Neutrophil (primary cell): ENCODE results near the gene GAS1.

Experiments
- H3K27ac ChIP-seq: fragments of 200-600 bp; sonication (generic); 2 replicates; pipeline ENCODE4 v1.5.1; 2016; ENCODE audit warnings: mild to moderate bottlenecking, moderate library complexity
- H3K27me3 ChIP-seq: fragments of 200-600 bp; sonication (generic); 2 replicates; pipeline ENCODE4 v1.6.0; 2016; ENCODE audit warnings: mild to moderate bottlenecking
- H3K36me3 ChIP-seq: fragments of 200-600 bp; sonication (generic); 2 replicates; pipeline ENCODE4 v1.5.1; 2017
- H3K4me1 ChIP-seq, 2 experiments: fragments of 200-600 bp in 1 of 2; sonication (generic) in 1 of 2; 1 replicate in 1 of 2; 2 replicates in 1 of 2; pipeline versions ENCODE4 v1.5.1 to v1.6.1; 2013 to 2016; ENCODE audit warnings: low read depth in 1 of 2, low read length in 1 of 2, mild to moderate bottlenecking in 1 of 2, moderate library complexity in 1 of 2; ENCODE audit not compliant: control insufficient read depth in 1 of 2, insufficient read depth in 1 of 2
- H3K4me3 ChIP-seq, 2 experiments: fragments of 200-600 bp in 1 of 2; sonication (generic) in 1 of 2; 1 replicate in 1 of 2; 2 replicates in 1 of 2; pipeline ENCODE4 v1.5.1; 2013 to 2016; ENCODE audit warnings: low read depth in 1 of 2, low read length in 1 of 2, mild to moderate bottlenecking in 1 of 2, moderate library complexity in 1 of 2
- H3K9me3 ChIP-seq: fragments of 200-600 bp; sonication (generic); 2 replicates; pipeline ENCODE4 v1.5.1; 2016
- TF ChIP-seq, protein P1 (sequence below): fragments of 200-600 bp; sonication (generic); IDR thresholded peaks from 2 replicates; pipeline ENCODE4 v1.5.1; 2016; ENCODE audit warnings: antibody characterized with exemption

Gene GAS1, protein sequence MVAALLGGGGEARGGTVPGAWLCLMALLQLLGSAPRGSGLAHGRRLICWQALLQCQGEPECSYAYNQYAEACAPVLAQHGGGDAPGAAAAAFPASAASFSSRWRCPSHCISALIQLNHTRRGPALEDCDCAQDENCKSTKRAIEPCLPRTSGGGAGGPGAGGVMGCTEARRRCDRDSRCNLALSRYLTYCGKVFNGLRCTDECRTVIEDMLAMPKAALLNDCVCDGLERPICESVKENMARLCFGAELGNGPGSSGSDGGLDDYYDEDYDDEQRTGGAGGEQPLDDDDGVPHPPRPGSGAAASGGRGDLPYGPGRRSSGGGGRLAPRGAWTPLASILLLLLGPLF

GRCh38 chr9:86947146-86948073 is at the start of gene GAS1:
TSS of gene GAS1 (minus strand) at chr9:86947506. CDS start at chr9:86946779, 727 bp downstream.
- H3K27ac ChIP-seq, result no peak within 1 kb of the TSS
- no peaks in the 10 kb centered on the region for H3K9me3 ChIP-seq
- H3K4me1 ChIP-seq, result peaks cover 21 to 27% of the 10 kb centered on the region in 2 experiments
- TF ChIP-seq, protein P1, sequence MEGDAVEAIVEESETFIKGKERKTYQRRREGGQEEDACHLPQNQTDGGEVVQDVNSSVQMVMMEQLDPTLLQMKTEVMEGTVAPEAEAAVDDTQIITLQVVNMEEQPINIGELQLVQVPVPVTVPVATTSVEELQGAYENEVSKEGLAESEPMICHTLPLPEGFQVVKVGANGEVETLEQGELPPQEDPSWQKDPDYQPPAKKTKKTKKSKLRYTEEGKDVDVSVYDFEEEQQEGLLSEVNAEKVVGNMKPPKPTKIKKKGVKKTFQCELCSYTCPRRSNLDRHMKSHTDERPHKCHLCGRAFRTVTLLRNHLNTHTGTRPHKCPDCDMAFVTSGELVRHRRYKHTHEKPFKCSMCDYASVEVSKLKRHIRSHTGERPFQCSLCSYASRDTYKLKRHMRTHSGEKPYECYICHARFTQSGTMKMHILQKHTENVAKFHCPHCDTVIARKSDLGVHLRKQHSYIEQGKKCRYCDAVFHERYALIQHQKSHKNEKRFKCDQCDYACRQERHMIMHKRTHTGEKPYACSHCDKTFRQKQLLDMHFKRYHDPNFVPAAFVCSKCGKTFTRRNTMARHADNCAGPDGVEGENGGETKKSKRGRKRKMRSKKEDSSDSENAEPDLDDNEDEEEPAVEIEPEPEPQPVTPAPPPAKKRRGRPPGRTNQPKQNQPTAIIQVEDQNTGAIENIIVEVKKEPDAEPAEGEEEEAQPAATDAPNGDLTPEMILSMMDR, result no peak
- no peaks in the 10 kb centered on the region for H3K36me3 ChIP-seq
- peaks cover 89% of the 10 kb centered on the region for H3K27me3 ChIP-seq
- H3K4me3 ChIP-seq, result peak within 1 kb of the TSS; percentile 46 to 58

DNA sequence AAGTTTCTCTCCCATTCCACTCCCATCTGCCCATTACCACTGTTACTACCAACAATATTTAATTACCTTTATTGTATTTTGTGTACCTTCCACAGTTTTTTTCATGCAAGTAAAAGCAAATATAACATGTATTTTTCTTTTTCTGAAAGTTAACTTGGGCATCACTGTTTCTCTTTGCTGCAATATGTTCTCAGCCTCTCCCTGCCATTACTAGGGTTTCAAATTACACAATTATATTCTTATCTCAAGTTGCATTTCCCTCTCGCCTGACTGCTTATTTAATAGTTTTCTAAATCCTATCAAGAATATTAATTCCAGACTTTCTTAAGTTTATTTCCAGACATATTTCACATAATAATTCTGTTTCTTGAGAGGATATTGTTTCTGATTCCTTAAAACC is 46.9 kb upstream of the GAS1 start:
- H3K4me3 ChIP-seq, result no peak overlapping the region
- H3K4me1 ChIP-seq, result peaks cover 0 to 2% of the 10 kb centered on the region in 2 experiments
- no peaks in the 10 kb centered on the region for H3K9me3 ChIP-seq
- H3K27ac ChIP-seq, result no peak overlapping the region
- no peaks in the 10 kb centered on the region for H3K36me3 ChIP-seq
- H3K27me3 ChIP-seq, result peaks cover 7% of the 10 kb centered on the region
- TF ChIP-seq, protein P1, result no peak

DNA sequence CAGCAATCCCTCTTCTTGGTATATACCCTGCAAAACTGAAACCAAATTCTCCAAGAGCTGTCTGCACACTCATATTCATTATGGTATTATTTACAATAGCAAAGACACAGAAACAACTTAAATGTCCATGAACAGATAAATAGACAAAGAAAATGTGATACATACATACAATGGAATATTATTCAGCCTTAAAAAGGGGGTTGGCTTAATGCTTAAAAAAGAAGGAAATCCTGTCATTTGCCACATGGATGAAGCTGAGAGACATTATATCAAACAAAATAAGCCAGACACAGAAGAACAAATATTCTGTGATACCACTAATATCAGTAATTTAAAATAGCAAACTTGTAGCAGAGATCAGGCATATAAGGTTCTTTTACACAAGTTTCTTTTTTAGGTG is 46.5 kb upstream of the GAS1 start:
- H3K27ac ChIP-seq, result no peak overlapping the region
- H3K36me3 ChIP-seq, result no peaks in the 10 kb centered on the region
- no peak overlapping the region for H3K4me3 ChIP-seq
- H3K9me3 ChIP-seq, result no peaks in the 10 kb centered on the region
- H3K4me1 ChIP-seq, result peaks cover 0 to 2% of the 10 kb centered on the region in 2 experiments
- TF ChIP-seq, protein P1, result no peak
- H3K27me3 ChIP-seq, result peaks cover 7% of the 10 kb centered on the region

DNA sequence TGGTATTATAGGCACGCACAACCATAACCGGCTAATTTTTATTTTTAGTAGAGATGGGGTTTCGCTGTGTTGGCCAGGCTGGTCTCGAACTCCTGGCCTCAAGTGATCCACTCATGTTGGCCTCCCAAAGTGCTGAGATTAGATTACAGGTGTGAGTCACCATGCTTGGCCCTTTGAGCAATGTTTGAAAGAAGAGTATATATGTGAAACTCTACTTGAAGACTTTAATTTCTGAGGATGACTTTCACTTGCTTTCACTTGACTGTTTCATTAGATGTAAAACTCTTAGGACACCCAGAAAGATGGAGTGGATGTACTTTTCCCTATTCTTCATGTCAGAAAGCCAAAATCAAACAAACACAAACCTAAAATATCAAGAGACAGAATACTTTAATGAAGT is 43.8 kb upstream of the GAS1 start:
- Histone ChIP-seq H3K27ac (no peak overlapping the region), H3K27me3 (peaks cover 7% of the 10 kb centered on the region), H3K9me3 (no peaks in the 10 kb centered on the region), H3K36me3 (no peaks in the 10 kb centered on the region), H3K4me3 (no peak overlapping the region), H3K4me1 (peaks cover 0 to 2% of the 10 kb centered on the region in 2 experiments)
- TF ChIP-seq, protein P1, result no peak

DNA sequence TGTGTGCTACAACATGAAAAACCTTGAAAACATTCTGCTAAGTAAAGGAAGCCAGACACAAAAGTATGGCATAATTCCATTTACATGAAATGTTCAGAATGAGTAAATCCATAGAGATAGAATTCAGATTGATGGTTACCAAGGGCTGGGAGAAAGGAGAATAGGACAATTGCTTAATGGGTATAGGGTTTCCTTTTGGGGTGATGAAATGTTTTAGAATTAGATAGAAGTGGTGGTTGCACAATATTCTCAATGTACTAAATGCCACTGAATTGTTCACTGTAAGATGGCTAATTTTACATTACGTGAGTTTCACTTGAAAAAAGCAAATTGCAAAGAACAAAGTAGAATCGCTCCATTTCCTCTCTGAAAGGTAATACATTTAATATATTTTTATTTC is 43.0 kb upstream of the GAS1 start:
- Histone ChIP-seq H3K4me3 (no peak overlapping the region), H3K27me3 (peaks cover 7% of the 10 kb centered on the region), H3K9me3 (no peaks in the 10 kb centered on the region), H3K27ac (no peak overlapping the region), H3K4me1 (peaks cover 0 to 2% of the 10 kb centered on the region in 2 experiments), H3K36me3 (no peaks in the 10 kb centered on the region)
- TF ChIP-seq, protein P1, result no peak
